HPDE6-E6E7 (cell line): ENCODE results near the gene MYO18B.

Experiments used
- DNase-seq: peaks from one replicate; pipeline ENCODE4 v3.0.0; 2011; ENCODE audit warnings: missing footprints; ENCODE audit errors: extremely low spot score

The MYO18B gene

GRCh38 chr22:25992331-25992730, 250.3 kb downstream of the MYO18B start:
- DNase-seq, result no peak

DNA sequence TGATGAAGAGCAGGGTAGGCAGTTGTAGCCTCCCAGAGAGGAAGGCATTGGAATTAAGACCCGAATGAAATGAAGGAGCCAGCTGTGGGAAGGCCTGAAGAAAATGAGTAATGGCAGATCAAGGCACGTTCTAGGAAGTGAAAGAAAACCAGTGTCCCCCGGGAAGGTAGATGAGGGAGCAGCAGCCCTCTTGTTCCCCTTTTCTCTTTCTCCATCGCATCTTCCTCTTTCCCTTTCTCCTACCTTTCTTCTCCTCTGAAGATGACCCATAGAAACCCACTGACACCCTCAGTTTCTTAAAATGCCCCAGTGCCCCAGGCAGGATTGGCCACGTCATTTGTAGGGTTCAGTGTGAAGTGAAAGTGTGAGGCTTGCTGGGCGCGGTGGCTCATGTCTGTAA, 254.7 kb downstream of the MYO18B start:
- no peak for DNase-seq

DNA sequence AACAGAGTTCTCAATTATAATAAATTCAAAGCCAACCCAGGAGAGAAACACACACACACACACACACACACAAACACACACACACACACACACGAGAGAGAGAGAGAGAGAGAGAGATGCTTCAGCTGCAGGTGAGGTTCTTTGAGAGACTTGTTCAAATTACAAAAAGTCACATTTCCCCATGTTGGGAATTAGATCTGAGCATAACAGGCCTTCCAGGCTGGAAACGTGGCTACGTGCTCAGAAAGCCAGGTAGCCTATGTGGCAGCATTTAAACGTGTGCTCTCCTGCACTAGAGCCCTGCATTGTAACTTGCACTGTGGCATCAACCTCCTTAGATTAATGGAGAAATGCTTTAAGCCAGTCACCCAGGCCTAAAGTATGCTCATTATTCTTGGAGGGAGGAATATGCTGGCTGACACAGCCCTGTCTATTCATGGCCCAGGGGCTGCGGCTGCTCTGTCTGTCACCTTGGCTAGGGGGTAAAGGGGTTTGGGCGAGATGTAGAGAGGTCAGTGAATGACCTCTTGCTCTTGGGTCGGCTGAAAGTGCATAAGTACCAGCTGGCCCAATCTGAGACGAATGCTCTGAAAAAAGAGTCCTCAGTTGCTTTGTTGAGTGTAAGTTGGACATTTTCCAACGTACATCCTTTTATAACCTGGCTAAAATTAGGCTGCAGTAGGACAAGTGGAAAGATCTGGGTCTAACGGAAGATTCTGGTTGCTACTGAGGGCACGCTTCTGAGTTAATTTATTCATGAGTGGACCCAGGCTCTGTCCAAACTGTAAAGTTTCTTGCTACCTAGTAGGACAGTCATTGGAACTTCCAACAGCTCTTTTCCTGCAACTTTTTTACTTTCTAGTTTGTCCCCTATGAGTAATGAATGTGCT, 256.1 kb downstream of the MYO18B start:
- no peak for DNase-seq

DNA sequence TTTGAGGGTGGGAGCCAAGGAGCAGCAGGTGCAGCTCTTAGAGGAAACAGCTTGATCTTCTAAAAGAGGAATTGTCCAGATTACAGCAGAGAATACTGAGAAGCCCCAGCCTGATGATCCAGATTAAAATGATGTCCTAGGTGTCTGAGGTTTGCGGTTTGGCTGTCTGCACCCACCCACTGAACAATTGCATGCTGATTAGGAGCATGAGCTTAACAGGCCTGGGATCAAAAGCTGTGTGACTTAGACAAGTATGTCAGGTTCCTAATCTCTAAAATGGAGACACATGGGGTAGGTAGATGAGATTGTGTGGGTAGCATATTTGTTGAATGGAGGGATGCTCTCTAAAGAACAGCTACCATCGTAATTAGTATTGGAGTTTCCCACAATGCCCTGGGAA, 260.5 kb downstream of the MYO18B start:
- DNase-seq, result no peak

DNA sequence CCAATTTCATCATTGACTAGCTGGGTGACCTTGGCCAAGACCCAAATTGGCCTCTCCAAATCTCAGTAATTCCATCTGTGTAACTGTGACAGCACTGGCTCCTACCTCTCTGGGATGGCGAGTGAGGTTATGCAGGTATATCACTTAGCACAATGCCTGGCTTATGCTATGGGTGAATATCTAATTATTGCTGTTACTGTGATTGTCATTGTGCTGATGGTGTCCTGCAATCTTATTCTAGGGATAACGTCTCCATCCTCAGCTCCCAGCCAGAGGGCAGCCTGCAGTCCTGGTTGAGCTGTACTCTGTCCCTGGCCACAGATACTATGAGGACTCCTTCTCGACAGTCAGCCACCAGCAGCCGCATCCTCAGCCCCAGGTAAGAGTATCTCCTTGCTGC, 262.5 kb downstream of the MYO18B start:
- DNase-seq, result no peak

DNA sequence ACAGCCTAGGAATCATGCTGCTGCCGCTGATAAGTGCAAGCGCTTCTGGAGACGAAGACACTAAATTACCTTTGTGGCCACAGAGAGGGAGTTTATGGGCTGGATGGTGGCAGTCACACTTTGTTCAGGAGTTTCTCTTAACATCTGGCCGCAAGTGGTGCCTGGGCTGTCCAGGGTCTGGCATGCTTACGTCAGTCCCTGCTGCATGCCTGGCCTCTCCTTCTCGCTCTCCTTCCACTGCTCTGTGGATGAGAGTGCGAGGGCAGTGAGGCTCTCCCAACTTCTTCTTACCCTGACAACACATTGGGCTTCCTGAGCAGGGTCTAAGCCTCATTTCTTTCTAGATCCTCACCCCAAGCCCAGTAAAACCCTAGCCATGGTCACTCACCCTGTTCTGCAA, 266.6 kb downstream of the MYO18B start:
- DNase-seq, result no peak

GRCh38 chr22:26016916-26017315, 274.9 kb downstream of the MYO18B start:
- DNase-seq, result no peak

GRCh38 chr22:26017932-26018331, 275.9 kb downstream of the MYO18B start:
- no peak for DNase-seq

GRCh38 chr22:26019596-26019995, 277.6 kb downstream of the MYO18B start:
- DNase-seq, result no peak

DNA sequence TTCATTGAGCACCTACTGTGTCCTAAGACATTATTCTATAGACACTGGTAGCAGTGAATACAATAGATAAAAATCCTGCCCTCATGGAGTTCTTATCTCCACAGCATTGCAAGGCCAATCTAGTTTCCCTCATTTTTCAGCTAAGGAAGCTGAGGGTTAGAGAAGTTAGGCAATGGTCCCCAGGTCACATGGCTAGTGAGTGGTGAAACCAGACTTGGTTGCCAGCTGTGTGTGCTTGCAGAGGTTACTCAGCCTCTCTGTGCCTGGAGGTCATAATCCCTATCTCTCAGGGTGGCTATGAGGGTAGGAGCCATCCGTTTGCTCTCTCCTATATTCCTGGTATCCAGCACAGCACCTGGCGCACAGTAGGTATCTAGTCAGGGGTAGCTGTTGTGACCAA, 279.5 kb downstream of the MYO18B start:
- DNase-seq, result no peak

GRCh38 chr22:26023104-26023775, 281.3 kb downstream of the MYO18B start:
- DNase-seq, result no peak

GRCh38 chr22:26025626-26026025, 283.6 kb downstream of the MYO18B start:
- DNase-seq, result no peak

GRCh38 chr22:26027341-26027740, 285.4 kb downstream of the MYO18B start:
- no peak for DNase-seq

- no peak for DNase-seq
Measured at GRCh38 chr22:26031641-26032040, 289.7 kb downstream of the MYO18B start.

- DNase-seq, result no peak
Measured at GRCh38 chr22:26033071-26033470, 291.1 kb downstream of the MYO18B start.

DNA sequence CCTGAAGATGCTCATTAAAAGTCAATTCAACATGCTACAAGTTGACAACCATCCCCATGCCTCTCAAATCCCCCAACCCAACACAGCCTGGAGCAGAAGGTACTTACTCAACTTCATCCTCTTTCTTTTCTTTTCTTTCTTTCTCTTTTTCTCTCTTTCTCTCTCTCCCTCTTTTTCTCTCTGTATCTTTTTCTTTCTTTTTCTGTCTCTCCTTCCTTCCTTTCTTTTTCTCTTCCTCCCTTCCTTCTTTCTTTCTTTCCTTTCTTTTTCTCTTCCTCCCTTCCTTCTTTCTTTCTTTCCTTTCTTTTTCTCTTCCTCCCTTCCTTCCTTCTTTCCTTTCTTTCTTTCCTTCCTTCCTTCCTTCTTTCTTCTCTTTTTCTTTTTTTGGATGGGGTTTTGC, 291.6 kb downstream of the MYO18B start:
- no peak for DNase-seq

DNA sequence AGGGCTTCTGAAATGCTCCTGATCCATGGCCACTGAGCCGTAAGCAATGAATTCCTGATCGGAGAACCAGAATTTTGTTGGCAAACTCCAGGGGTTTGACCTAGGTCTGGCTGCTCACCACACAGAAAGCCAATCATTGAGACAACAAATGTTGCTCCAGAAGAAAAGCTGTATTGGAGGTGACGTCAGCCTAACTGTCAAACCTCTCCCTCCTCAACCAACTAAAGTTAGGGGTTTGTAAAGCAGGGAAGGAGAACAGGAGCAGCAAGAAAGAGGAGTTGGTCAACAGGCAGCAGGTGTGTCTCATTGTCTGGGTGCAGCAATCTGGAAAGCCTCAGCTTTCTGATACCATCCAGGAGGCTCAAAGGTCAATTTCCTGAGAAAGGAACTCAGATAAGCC, 293.5 kb downstream of the MYO18B start:
- DNase-seq, result no peak

- DNase-seq, result no peak
Measured at GRCh38 chr22:26038365-26038764, 296.4 kb downstream of the MYO18B start.

- no peak for DNase-seq
Measured at GRCh38 chr22:26041931-26042330, 299.9 kb downstream of the MYO18B start.

GRCh38 chr22:26043031-26043430, 301.0 kb downstream of the MYO18B start:
- no peak for DNase-seq

- DNase-seq, result no peak
Measured at GRCh38 chr22:26045051-26045450, 303.1 kb downstream of the MYO18B start.

- no peak for DNase-seq
Measured at GRCh38 chr22:26045860-26046259, 303.9 kb downstream of the MYO18B start.

GRCh38 chr22:26047516-26047915, 305.5 kb downstream of the MYO18B start:
- no peak for DNase-seq
